DLD1 (cell line): ENCODE measurements around the gene MON1A.
"Not testable (repeated sequence)": the region's sequence is repeated elsewhere in the genome, so short reads cannot be mapped to it uniquely, and the experiment has no call there.

Source experiments
- in situ Hi-C: cut with HindIII; loops from 2 replicates; pipeline ENCODE4 v1.10.0; 2017; ENCODE audit warnings: low sequenced_read_pairs

MON1A gene

DNA sequence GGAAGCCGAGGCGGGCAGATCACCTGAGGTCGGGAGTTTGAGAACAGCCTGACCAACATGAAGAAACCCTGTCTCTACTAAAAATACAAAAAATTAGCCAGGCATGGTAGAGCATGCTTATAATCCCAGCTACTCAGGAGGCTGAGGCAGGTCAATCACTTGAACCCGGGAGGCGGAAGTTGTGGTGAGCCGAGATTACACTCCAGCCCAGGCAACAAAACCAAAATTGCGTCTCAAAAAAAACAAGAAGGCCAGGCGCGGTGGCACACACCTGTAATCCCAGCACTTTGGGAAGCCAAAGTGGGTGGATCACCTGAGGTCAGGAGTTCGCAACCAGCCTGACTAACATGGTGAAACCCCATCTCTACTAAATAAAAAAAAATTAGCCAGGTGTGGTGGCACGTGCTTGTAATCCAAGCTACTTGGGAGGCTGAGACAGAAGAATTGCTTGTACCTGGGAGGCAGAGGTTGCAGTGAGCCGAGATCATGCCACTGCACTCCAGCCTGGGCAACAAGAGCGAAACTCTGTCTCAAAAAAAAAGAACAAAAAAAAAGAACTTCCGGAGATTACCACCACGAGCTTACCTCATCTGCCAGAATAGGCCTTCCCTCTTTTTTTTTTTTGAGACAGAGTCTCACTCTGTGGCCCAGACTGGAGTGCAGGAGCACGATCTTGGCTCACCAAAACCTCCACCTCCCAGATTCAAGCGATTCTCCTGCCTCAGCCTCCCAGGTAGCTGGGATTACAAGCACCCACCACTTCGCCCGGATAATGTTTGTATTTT lies 11.6 kb downstream of the MON1A start:
- in situ Hi-C loops = not testable (repeated sequence)

DNA sequence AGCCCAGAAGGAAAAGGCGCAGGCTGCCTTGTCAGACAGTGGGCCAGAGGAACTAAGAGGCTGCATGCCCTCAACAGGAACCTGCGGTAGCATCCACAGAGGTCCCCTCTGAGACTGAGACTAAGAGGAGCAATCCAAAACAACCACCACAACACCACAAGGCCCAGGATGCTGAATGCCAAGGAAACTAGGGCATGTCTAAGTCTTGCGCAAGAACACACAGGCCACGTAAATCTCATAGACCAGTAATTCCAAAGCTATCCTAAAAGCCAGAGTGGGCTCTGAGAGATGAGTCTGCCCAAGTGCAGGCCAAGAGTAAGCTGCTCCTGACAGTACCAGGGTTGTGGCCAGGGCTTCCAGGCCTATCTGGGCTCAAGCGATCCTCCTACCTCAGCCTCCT lies 12.9 kb downstream of the MON1A start:
- in situ Hi-C loops = no loop called here

- in situ Hi-C loops = no loop called here
Observed at GRCh38 chr3:49914906-49915305, 14.7 kb downstream of the MON1A start.

DNA sequence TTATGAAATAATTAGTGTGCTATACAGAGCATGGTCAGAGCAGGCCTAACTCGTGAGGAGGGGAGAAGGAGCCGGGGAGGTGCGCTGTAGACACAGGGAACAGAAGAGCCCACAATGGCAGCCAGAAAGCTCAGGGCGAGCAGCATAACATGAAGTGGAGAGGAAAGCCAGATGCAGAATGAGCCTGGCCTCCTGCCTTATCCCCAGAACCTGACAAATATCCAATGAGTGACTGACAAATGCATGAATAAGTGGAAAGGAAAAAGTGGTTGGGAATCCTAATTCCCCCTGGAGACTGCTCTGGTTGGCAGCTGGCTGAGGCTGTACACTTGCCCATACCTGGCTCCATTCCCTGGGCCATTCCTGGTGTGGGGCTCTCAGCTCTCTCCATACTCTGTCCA lies 16.7 kb downstream of the MON1A start:
- in situ Hi-C loops = no loop called here

GRCh38 chr3:49911611-49912010 lies 18.0 kb downstream of the MON1A start:
- in situ Hi-C loops = no loop called here

DNA sequence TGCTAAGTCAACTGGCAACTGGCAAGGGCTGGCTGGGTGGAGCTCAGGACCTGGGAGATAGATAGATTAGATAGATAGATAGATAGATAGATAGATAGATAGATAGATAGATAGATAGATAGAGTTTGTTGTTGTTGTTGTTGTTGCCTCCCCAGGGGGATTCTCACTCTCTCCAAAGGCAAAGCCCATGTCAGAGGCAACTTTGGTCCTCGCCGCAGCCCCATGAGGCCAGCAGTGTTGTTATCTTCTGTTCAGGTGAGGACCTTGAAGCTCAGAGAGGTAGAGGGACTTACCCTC lies 18.5 kb downstream of the MON1A start:
- in situ Hi-C loops = no loop called here

- in situ Hi-C loops = no loop called here
Observed at GRCh38 chr3:49910409-49911123, 19.0 kb downstream of the MON1A start.

- in situ Hi-C loops = no loop called here
Observed at GRCh38 chr3:49908373-49909199, 21.0 kb downstream of the MON1A start.

DNA sequence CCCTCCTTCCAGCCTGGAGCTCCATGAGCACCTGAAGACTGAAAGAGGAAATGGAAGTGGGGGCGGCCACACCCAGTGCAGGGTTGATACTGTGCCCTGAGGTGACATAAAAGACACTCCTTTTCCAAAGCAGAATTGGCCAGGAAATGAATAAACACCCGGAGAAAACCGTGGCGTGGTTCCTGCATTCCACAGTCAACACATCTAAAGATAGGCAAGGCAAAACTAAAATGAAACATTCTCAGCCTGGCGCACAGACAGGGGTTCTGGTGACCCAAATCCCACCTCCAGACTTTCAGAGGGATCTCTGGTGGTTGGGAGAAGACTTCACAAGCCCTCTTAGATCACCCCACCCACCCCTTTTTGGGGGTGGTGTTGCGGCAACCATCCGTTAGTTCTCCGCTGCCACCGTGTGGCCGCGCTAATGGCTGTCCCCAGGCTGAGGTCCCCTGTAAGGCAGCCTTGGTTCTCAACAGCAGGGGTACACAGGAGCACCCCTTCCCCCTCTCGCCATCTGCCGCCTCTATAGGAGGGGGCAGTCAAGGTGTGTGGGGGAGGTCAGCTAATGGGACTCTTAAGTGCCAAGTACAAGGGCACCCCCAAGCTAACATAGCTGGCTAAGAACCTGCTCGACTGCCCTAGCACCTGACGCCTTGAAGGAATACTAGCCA lies 23.4 kb downstream of the MON1A start:
- in situ Hi-C loops = no loop called here

GRCh38 chr3:49904448-49904847 lies 25.2 kb downstream of the MON1A start:
- in situ Hi-C loops = not testable (repeated sequence)

DNA sequence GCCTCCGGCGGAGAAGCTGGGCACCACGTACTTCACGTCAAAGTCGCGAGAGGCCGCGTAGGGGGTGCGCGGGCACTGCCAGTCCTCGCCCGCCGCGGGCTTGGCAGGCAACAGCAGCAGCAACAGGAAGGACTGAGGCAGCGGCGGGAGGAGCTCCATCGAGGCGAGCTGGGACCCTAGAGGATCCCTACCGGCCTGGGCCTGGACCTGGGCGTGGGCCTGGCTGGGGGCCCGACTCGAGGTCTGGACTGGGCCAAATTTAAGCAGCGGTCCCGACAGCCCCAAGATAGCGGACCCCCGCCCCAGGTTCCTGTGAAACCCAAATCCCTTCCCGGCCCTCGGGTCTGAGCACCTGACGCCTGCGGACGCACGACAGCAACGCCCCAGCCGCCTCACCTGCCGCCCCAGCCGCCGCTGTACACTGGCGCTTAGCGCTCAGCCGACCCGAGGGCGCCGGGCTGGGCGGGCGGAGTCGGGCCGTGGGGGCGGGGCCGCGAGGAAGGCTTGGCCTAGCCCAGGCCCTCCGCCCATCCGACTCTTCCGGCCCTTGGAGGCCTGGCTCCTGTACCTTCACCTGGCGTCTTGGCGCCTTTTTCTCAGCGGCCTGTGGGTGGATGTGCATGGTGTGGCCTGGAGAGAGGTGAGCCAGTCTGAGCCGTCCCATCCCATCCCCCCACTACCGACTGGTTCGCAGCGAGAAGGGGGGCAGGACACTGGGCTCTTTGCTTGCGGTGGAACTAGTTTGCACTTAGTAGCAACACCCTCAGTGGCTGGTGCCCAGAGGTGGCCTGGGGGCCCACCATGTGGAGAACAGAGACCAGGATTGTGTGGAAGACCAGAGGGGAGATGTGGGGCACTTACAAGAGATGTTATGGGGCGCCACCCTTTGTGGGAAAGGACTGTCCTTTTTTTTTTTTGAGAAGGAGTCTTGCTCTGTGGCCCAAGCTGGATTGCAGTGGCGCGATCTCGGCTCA lies 25.9 kb downstream of the MON1A start, which contains the start of gene MST1R:
Gene MST1R (minus strand): TSS at position 423 of the 974 bp plus-strand sequence. CDS start 264 bp downstream, at position 159.
- in situ Hi-C loops = no loop called here

GRCh38 chr3:49902511-49903345 lies 26.9 kb downstream of the MON1A start:
- in situ Hi-C loops = no loop called here

DNA sequence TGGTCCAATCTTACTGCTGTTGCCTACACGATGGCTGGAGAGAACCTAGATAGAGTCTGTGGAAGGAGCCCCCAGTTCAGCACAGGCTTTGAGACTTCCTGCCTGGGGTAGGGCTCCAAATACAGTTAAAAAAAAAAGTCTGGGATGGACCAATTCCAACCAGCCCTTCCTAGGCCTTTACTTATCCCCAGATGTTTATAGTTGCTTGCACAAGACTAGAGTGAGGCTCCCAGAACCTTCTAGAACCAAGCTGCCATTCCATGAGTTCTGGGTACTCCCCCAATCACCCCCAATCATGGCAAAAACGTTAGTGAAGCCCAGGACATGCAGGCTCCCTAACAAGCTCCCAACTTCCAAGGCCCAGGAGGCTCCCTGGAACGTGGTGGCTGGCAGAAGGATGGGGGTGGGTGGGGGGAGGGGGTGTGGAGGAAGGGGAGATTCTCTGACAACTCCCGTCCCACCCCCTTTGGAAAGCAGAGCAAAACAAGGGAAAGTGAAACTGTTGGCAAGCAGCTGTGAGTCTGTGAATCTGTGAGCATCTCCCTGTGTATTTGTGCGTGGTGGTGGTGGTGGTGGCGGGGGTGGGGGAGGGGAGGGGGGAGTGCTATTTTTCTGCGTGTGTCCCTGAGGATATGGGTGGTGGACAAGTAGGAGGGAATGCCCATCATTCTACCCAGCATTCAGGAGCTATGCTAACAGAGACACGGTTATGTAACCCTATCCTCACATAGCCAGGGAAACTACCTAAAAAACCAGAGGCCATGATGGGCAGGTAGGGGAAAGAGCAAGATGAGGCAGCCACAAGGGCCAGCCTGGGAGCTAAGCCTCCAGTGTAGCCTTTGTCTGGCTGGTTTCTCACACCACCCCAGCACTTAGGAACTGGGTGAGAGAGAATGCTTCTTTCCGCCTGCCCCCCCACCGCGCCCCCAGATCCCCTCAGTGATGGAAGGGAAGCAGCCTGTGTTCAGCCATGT lies 28.0 kb downstream of the MON1A start:
- in situ Hi-C loops = no loop called here

DNA sequence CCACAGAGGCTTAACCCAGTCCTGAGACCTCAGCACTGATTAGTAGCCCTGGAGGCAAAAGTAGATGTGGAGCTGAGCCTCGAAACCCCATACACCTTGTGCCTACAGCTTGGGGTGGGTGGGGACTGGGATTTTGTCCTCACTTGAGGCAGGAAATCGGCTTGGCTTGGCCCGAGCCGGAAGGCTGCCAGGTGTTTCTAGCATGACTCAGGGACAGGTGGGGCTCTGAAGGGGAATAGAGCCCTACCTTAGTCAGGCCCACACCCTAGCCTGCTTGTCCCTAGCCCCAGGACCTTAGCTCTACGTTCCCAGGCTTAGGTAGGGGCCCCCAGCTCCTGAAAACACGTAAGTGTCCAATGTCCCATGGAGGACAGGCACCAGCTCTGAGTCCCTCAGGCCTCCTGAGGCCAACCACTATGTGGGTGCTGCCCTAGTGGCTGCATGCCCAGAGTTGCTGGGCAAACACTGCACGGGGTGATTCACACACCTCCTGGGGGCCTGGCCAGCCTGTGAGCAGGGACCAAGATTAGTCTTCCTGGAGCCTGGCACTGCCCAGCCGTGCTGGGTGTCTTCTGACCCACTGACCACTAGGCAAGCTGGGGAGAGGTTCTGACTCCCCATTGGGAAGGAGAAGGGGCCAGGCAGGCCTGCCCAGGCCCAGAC lies 29.0 kb downstream of the MON1A start:
- in situ Hi-C loops = no loop called here

GRCh38 chr3:49899815-49900214 lies 29.8 kb downstream of the MON1A start:
- in situ Hi-C loops = no loop called here

DNA sequence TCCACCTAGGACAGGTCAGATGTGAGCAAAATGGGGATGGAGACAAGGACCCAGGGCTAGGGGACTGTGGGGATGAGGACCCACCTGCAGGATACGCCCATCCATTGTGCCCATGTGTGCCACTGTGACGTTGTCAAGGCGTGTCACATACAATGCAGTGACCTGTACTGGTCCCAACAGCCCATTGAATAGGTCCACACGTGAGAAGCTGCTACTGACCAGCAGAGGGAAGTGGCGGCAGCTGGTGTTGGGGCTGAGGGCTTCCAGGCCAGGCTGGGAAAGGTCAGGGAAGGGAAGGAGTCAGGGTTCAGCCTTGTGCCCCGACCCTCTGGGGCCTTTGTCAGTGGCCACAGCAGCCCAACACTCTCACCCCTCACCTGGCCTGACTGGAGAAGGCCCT lies 30.6 kb downstream of the MON1A start:
- in situ Hi-C loops = no loop called here

DNA sequence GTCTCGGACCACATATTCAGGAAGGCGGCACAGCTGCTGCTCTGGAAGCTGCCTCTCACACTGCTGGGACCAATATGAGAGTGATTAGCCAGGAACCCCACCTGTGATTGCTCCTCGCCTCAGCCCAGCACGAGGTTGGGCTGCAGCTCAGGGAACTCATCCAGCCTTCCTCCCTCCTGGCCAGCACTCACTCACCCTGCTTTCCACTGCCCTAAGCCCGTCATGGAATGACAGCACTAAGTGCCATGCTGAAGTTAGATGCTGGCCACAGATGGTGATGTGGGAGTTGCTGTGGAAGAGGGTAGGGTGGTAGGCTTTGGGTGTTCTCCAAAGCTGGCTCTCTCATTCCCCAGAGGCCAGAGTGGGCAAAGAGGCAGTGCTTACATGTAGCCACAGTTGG lies 33.3 kb downstream of the MON1A start:
- in situ Hi-C loops = no loop called here
